HG03439 (cell line): Measurements from ENCODE around the gene PDE4D.

Experiments used
- ATAC-seq: cut with Tn5 transposase; IDR thresholded peaks from one replicate; pipeline ENCODE4 v1.9.1; 2021; ENCODE audit warnings: mild to moderate bottlenecking, moderate library complexity; ENCODE audit not compliant: unreplicated experiment

PDE4D gene

DNA sequence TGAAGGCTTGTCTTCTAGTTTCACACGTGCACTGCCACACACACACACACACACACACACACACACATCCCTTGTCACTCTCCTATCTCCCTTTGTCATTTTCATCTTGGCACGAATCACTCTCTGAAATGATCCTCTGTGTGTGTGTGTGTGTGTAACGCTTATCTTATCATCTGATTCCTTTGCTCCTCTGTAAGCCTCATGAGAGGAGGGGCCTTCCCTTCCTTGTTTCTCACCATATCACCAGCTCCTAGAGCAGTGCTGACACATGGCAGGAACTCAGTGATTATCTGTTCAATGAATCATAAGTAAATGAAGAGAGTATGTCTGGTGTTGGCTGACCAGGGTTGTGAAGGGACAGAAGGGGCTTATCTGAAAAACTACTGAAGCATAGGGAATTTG, 53.3 kb downstream of the PDE4D start:
- no peak for ATAC-seq

DNA sequence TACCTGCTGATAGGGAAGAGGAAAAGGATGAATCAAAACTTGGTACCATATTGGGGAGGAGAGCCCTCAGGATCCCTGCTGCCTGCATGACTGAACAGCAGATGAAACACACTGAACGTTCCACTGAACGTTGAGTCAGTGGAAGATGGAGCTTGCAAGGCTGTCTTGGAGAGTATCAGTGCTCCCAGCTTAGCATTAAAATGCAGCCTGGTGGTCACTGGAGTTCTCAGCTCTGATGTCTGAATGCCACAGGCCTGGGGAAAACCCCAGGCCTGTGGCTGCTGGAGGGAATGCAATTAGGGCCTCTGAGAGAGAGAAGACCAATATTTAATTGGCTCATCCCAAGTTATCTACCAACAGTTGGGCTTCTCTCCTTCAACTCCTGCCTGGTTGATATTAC, 54.5 kb downstream of the PDE4D start:
- no peak for ATAC-seq

GRCh38 chr5:59838067-59838466, 55.5 kb downstream of the PDE4D start:
- no peak for ATAC-seq

GRCh38 chr5:59837071-59837470, 56.5 kb downstream of the PDE4D start:
- ATAC-seq = no peak

DNA sequence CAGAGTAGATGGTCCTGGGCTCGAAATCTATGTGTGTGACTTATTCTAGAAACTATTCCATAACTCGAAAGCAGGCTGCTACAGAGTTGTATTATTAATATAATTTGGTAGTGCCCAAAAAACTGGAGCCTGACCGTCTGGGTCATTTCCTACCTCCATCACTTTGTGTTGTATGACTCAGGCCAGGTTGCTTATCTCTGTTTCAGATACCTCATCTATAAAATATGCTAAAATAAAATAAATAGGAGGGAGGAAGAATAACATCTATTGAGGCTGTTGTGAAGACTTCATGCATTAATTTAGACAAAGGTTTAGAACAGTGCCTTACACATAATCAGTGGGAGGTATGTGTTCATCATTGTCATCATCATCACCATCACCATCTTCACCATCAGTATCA, 57.7 kb downstream of the PDE4D start:
- no peak for ATAC-seq

DNA sequence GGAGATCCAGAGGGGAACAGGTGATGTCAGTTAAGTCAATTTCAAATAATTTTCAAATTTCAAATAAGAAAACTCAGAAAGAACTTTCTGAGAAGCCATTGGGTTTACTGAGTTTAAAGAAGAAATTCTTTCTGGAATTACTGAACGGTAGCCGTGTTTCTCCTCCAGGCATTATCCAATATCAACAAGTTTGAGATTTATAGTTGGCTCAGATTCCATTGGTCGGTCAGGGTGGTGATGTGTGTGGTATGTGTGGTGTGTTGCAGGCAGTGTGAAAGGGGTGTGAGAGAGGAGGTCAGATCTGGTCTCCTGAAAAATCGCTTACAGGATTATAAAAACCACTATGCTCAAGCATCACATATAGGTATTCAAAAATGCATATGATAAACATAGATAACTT, 60.1 kb downstream of the PDE4D start:
- no peak for ATAC-seq

DNA sequence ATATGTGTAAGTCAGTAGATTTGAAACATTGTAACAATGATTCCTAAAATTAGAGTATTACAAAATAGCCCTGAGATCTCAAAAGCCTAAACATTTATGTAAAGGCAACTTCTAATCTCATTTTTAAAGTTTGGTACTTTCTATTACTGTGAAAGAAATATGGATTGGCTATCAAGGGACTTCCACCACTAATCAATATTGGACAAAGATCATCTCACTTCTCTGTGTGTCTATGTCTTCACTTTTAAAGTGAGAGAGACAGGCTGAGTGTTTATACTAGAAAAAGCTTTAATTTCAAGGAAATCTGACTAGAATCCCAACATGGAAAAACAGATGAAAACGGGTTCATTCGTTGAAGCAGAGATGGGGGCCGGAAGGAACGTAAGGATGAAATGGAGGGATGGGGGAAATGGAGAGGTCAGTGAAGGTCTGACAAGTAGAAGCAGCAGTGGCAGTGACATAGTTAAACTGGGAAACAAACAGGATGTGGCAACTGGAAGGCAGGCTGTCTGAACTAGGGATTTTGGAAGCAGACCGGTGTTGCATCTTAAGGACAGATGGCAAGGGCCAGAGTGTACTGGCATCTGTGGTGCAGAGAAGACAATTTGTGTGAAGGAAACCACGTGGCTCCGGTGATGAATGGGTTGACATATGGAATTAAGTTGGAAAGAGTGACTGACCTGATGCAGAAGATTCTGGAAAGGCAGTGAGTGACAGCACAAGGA, 60.8 kb downstream of the PDE4D start:
- no peak for ATAC-seq

- no peak for ATAC-seq
Measured at GRCh38 chr5:59831326-59832010, 62.1 kb downstream of the PDE4D start.

DNA sequence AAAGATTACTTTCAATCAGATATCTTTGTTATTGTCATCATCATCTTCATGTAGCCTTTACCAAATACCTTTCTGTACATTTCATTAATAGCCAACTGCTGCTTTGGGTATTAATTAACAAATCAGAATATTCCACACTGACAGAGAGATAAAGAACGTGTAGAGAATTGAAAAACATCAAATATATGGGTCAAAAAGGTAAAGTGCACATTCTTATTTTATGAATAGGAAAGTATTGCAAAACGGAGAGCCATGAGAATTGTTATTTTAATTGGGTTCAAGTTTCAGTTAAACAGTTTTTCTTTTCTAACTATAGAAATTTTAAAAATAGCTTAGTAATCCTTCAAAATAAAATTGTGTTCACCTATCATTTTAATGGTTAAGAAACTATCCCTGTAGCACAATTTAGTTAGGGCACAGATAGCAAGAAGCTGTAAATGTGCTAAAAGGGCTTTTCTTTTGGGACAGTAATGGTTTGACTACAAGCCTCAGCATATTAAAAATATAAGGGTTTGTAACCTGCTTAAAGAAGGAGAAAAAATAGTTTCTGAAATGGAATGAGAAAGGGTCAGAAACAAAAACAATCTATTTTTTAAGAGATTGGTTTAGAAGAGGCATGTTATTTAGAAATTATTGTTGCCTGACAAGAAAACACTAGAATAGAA, 62.9 kb downstream of the PDE4D start:
- ATAC-seq = no peak

- no peak for ATAC-seq
Measured at GRCh38 chr5:59829922-59830321, 63.6 kb downstream of the PDE4D start.

- ATAC-seq = no peak
Measured at GRCh38 chr5:59829386-59829785, 64.1 kb downstream of the PDE4D start.

DNA sequence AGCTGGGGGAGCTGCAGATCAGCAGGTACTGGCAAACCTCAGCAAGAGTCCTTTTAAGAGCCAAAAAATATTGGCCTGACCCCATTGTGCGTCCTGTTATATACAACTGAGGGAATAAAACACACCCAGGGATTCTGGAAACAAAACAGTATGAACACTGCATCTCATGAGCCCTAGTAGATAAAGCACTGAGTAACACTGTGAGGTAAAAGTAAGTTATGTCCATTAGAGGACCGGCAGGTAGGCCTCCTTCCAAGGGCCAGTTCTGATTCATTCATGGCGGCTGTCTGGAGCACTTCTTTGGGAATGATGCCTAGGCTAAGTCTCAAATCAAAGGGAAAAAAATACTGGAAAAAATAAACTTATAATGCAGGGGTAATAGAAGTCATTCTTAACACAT, 64.9 kb downstream of the PDE4D start:
- ATAC-seq = no peak

GRCh38 chr5:59826996-59827395, 66.5 kb downstream of the PDE4D start:
- ATAC-seq = no peak

DNA sequence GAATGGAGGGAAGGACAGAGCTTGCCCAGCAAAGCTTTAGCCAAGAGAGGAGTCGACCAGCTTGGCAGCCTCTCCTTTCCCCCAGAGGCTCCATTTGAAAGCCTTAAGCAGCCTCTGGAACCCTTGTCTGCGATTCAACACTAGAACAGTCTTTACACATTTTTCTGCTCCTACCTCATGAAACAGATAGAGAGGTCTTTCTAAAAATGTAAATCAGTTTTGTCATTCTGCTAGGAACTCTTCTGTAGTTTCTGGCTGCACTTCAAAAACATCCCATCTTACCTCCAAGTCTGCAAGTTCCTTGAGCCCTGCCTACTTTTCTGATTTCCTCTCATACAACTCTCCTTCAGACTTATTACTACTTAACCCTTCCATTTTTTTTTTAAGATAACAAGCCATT, 70.1 kb downstream of the PDE4D start:
- ATAC-seq = no peak

DNA sequence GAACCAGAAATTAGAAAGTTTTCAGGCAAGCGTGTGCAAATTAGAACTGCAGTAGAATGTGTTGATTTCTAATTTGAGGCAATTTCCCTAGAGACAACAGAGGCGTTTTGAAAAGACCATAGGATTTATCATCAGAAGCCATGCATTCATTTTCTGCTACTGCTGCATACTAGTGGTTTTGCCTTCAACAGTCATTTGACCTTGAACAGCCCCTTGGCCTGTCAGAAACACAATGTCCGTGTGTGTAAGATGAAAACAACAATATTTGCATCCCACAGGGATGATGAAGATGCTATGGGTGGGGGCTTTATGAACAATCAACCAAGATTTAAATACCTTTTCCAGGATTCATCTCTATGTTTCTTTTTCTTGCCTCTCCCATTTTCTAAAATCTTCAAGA, 73.7 kb downstream of the PDE4D start:
- no peak for ATAC-seq

GRCh38 chr5:59817536-59817935, 76.0 kb downstream of the PDE4D start:
- no peak for ATAC-seq

DNA sequence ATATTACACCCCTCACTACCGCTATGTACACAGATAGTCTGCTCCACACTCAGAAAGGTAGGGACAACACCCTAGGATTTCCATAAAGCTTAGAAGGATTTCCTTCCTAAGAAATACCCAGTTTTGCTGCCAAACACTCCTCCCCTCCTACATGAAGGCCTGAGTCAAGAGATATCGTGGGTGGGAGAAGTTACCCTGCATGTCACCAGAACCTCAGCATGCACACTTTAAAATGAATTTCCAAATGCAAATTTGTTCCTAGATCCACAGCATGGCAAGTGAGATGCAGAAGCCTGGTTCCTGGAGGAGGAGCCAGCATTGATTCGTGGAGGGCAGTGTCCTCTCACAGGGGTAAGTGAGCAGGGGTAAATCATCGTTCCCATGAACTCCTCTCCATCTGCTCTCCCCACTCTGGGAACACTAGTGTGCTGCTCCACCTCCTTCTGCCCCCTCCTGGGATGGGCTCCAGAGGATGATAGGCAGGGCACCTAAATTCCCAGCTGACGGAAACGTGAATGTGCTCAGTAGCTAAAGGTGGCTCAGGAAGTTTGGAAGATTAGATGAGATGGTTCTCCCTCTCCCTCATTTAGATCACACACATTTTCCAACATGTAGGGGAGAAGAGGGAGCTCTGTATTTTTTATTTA, 76.7 kb downstream of the PDE4D start:
- no peak for ATAC-seq

- ATAC-seq = no peak
Measured at GRCh38 chr5:59814537-59814872, 79.0 kb downstream of the PDE4D start.

DNA sequence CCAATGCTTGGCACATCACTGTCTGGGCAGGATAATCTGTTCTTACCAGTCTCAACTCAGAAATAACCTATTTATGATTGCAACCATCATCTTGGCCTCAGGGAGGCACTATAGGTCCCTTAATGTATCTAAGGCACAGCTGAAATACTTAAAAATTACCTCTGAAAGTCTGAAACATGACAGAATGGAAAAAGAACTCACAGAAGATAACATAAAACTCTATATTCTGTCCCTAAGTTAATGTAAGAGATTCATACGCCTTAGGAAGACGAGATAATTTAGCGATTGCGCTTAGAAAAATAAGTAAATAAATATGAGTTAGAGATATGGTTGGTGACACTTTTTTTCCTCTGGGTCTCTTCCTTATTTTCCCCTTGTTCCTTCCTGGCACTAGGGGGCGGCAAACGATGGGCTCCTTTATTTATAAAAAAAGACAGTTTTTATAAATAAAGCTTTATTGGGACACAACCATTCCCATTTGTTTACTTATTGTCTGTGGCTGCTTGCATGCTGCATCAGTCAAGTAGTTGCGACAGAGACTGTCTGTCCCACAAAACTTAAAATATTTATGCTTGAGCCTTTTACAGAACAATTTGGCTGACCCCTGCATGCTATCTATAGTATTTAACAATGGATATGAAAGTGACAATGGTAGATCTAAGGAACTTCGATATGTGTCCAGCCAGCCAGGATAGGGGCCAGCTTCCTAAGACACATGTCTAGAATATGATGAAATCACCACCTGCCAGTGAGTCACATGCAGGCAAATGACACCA, 79.6 kb downstream of the PDE4D start:
- ATAC-seq = peak; percentile 61

DNA sequence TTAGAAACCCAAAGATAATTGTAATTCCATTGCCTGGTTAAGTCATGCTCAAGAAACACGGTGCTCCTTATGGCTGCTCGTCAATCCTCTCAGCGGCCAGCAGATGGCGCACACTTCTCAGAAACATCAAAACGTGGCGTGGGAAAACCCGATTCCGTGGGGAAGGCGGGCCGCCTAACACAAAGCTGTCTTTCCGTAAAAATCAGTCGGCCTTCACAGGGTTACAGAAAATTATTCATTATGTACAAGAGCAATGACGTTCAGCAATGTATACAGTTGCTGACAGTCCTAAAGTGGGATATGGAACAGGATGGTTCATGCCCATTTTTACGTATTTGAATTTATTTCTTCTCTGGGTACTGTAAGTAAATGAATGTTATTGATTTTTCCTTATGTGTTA, 83.5 kb downstream of the PDE4D start:
- ATAC-seq = peak; percentile 72

DNA sequence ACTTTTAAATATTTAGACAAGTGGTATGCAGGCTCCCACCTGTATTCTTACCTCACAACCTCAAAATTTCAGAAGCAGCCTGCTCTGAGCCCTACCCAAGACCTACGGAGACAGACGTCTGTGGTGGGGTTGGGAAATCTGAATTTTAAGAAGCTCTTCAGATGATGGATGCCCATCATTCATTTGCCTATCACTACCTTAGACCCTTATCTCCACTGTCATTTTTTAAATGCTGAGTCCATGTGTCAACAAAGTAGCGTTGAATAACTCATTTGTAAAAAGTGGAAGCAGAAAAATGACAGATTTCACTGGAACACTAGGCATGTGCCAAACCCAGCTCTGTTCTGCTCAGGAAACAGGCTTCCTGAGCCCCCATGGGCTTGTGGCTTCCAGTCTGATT, 85.7 kb downstream of the PDE4D start:
- ATAC-seq = no peak
